SU-DHL-6 (cell line): ENCODE data around the gene RAP1GDS1.
"Not testable (repeated sequence)": the region's sequence is repeated elsewhere in the genome, so short reads cannot be mapped to it uniquely, and the experiment has no call there.

Experiments used
- H2AFZ ChIP-seq: fragments of 200-600 bp; sonication (generic); 2 replicates; pipeline ENCODE4 v1.6.1; 2014; ENCODE audit warnings: low read depth, mild to moderate bottlenecking, moderate library complexity, mixed read lengths, antibody characterized with exemption, low read length; ENCODE audit not compliant: severe bottlenecking
- H3F3A ChIP-seq: fragments of 200-600 bp; shearing (Covaris generic); 2 replicates; pipeline ENCODE4 v1.6.0; 2016; ENCODE audit warnings: antibody characterized with exemption, mild to moderate bottlenecking; ENCODE audit not compliant: insufficient read depth
- H3K27ac ChIP-seq: fragments of 200-600 bp; sonication (generic); 2 replicates; pipeline ENCODE4 v1.5.1; 2016; ENCODE audit warnings: low read depth, mild to moderate bottlenecking, low read length, moderate library complexity, mixed read lengths
- H3K27me3 ChIP-seq: fragments of 200-600 bp; sonication (generic), shearing (Covaris generic); 2 replicates; pipeline ENCODE4 v1.6.0; 2014; ENCODE audit warnings: mild to moderate bottlenecking, low read length
- H3K36me3 ChIP-seq: fragments of 200-600 bp; sonication (generic); 2 replicates; pipeline ENCODE4 v1.6.1; 2014; ENCODE audit warnings: mild to moderate bottlenecking, low read length, mixed read lengths
- H3K4me2 ChIP-seq: fragments of 300-600, 200-600 bp; shearing (Covaris generic), sonication (generic); 2 replicates; pipeline ENCODE4 v1.6.0; 2014; ENCODE audit warnings: low read length, low read depth, mild to moderate bottlenecking; ENCODE audit not compliant: poor library complexity, severe bottlenecking
- H3K4me3 ChIP-seq: fragments of 200-600 bp; sonication (generic); 2 replicates; pipeline ENCODE4 v1.5.1; 2014; ENCODE audit warnings: antibody characterized with exemption, low read length, mild to moderate bottlenecking, mixed read lengths; ENCODE audit not compliant: insufficient read depth, poor library complexity, severe bottlenecking
- H3K79me2 ChIP-seq: fragments of 200-600 bp; sonication (generic); 2 replicates; pipeline ENCODE4 v1.6.1; 2014; ENCODE audit warnings: mild to moderate bottlenecking, low read length, moderate library complexity; ENCODE audit not compliant: insufficient read depth
- H3K9ac ChIP-seq: fragments of 200-600 bp; sonication (generic); 2 replicates; pipeline ENCODE4 v1.7.0; 2014; ENCODE audit warnings: mild to moderate bottlenecking, low read length
- H3K9me2 ChIP-seq: fragments of 200-600 bp; sonication (generic); replicated peaks from 2 replicates; pipeline ENCODE4 v1.6.1; 2014; ENCODE audit warnings: low read length; ENCODE audit not compliant: insufficient read depth
- H3K9me3 ChIP-seq: fragments of 200-600 bp; sonication (generic); 2 replicates; pipeline ENCODE4 v1.6.1; 2014; ENCODE audit warnings: low read length, mixed read lengths; ENCODE audit not compliant: insufficient read depth
- H4K20me1 ChIP-seq: fragments of 200-600 bp; sonication (generic); 2 replicates; pipeline ENCODE4 v1.6.1; 2014; ENCODE audit warnings: low read depth, mild to moderate bottlenecking, antibody characterized with exemption, low read length, moderate library complexity, mixed read lengths
- EZH2phosphoT487 ChIP-seq: fragments of 200-600 bp; sonication (generic), shearing (Covaris generic); conservative IDR thresholded peaks from 2 replicates; pipeline ENCODE4 v1.6.1; 2018; ENCODE audit warnings: mild to moderate bottlenecking, antibody characterized with exemption, low read length, moderate library complexity, mixed read lengths
- TF ChIP-seq, protein P1 (sequence below): fragments of 200-600 bp; sonication (generic); IDR thresholded peaks from one replicate; pipeline ENCODE4 v1.5.1; 2017; ENCODE audit warnings: antibody characterized with exemption, mild to moderate bottlenecking, low read length, moderate library complexity; ENCODE audit not compliant: insufficient read depth, poor library complexity, severe bottlenecking

The RAP1GDS1 gene

DNA sequence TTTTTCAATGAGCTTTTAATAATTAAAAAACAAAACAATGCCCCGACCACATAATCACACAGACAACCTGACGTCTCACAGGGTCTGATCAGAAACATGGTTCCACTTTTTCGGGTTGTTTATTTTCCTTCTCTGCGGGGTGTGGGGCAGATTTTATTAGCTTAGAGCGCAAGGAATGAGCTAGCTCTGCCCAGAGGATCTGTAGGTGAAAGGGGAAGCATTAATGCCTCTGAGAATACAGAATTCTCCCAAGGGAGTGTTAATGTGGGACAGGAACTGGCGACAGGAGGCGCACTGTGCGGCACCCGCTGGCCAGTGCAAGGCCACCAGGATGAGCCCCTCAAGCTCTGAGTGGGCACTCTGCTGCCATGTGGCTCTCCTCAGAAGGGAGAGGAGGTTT is 215.7 kb downstream of the RAP1GDS1 start:
- Histone ChIP-seq H3K9me2 (no peaks in the 10 kb centered on the region), H3K27ac (no peak overlapping the region), H3K4me3 (no peak overlapping the region), H3F3A (no peaks in the 10 kb centered on the region), H4K20me1 (no peaks in the 10 kb centered on the region), H3K9ac (no peak overlapping the region), H3K79me2 (no peaks in the 10 kb centered on the region), H3K27me3 (no peaks in the 10 kb centered on the region), H2AFZ (no peak overlapping the region), H3K9me3 (no peaks in the 10 kb centered on the region), H3K36me3 (no peaks in the 10 kb centered on the region), H3K4me2 (no peak overlapping the region)
- TF ChIP-seq EZH2phosphoT487, result no peak
- TF ChIP-seq, protein P1, sequence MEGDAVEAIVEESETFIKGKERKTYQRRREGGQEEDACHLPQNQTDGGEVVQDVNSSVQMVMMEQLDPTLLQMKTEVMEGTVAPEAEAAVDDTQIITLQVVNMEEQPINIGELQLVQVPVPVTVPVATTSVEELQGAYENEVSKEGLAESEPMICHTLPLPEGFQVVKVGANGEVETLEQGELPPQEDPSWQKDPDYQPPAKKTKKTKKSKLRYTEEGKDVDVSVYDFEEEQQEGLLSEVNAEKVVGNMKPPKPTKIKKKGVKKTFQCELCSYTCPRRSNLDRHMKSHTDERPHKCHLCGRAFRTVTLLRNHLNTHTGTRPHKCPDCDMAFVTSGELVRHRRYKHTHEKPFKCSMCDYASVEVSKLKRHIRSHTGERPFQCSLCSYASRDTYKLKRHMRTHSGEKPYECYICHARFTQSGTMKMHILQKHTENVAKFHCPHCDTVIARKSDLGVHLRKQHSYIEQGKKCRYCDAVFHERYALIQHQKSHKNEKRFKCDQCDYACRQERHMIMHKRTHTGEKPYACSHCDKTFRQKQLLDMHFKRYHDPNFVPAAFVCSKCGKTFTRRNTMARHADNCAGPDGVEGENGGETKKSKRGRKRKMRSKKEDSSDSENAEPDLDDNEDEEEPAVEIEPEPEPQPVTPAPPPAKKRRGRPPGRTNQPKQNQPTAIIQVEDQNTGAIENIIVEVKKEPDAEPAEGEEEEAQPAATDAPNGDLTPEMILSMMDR, result no peak

DNA sequence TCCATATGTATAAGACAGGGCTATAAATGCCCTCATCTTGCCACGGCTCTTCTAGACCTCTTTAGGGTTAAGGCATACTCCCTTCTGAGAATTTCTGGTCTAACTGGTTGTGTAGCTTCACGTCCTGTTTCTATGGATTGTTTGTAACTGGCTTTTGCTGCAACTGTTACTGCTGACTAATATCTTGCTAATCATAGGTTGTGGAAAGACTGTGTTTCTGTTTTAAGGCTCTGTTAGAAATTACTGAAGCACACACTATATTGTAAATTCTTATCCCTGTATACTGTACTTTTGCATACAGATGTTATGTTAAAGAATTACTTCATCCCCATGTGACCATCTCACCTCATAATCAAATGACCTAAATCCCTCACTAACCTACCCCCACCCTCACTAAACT is 218.4 kb downstream of the RAP1GDS1 start:
- not testable (repeated sequence) for H3F3A ChIP-seq, H2AFZ ChIP-seq, H3K36me3 ChIP-seq, H3K9me2 ChIP-seq, H4K20me1 ChIP-seq, H3K9me3 ChIP-seq, H3K4me2 ChIP-seq, H3K27me3 ChIP-seq, H3K79me2 ChIP-seq, H3K27ac ChIP-seq, H3K9ac ChIP-seq, H3K4me3 ChIP-seq

DNA sequence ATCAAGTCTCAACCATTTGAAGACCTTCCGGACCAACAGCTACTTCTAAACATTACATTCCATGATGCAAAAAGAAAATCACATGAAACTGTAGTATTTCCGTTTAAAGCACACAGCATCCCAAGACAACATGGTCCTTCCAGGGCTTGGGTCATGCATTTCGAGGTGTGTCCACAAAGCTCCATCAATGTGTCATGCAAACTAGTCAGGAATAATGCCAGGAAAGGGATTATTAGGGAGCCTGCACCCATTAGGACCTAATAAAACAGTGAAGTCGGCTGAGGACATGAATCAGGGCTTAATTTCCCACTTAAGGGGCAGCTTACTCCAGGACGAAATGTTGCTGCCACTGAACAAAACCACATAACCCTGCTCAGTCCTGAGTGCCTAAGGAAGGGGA is 219.4 kb downstream of the RAP1GDS1 start:
- H3K9ac ChIP-seq, result no peak overlapping the region
- H3K27me3 ChIP-seq, result no peaks in the 10 kb centered on the region
- TF ChIP-seq EZH2phosphoT487, result no peak
- TF ChIP-seq, protein P1, result no peak
- H3K79me2 ChIP-seq, result no peaks in the 10 kb centered on the region
- H3K36me3 ChIP-seq, result no peaks in the 10 kb centered on the region
- no peak overlapping the region for H3K4me3 ChIP-seq
- H3F3A ChIP-seq, result no peaks in the 10 kb centered on the region
- no peak overlapping the region for H2AFZ ChIP-seq
- H3K4me2 ChIP-seq, result no peak overlapping the region
- H3K27ac ChIP-seq, result no peak overlapping the region
- no peaks in the 10 kb centered on the region for H3K9me2 ChIP-seq
- no peaks in the 10 kb centered on the region for H3K9me3 ChIP-seq
- no peaks in the 10 kb centered on the region for H4K20me1 ChIP-seq

DNA sequence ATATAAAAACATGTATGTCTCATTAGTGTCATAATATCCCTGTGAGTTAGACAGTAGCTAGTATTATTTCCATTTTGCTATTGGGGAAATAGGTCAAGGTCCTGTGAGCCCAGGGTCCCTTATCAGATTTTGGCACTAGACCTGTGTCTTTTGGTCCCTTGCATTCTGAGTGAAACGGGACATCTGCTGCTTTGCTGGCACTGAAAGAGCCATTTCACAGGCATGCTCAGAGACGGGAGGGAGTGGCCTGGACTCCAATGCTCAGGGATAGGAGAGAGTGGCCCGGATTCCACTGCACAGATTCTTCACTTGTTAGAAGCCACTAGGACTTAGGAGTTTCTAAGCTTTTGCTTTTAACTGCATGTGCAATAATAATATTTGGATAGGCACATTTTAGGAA is 220.0 kb downstream of the RAP1GDS1 start:
- Histone ChIP-seq H3K9me3 (no peaks in the 10 kb centered on the region), H3K4me2 (no peak overlapping the region), H3K9ac (no peak overlapping the region), H3K9me2 (no peaks in the 10 kb centered on the region), H3K36me3 (no peaks in the 10 kb centered on the region), H3K4me3 (no peak overlapping the region), H3K27ac (no peak overlapping the region), H2AFZ (no peak overlapping the region), H3F3A (no peaks in the 10 kb centered on the region), H3K79me2 (no peaks in the 10 kb centered on the region), H3K27me3 (no peaks in the 10 kb centered on the region), H4K20me1 (no peaks in the 10 kb centered on the region)
- TF ChIP-seq, protein P1, result no peak
- TF ChIP-seq EZH2phosphoT487, result no peak
